Caco-2 (cell line): ENCODE results near the gene ADCY1. TPM values are rescaled to one million over a fixed set of nuclear protein-coding genes. Genes with fewer than 3 reads are reported as not detected.

ENCODE experiments used
- BruUV-seq: library from RNA; stranded (reverse); fragments of 400-500 nt; replicated peaks from 2 replicates; lab custom pipeline; 2021; lab: Mats Ljungman, UMichigan
- CTCF ChIA-PET: fragments of 300-600 bp; sonication (Branson Sonifier 250); formaldehyde crosslinking; loops from one replicate; lab custom pipeline; 2022; ENCODE audit warnings: antibody characterized with exemption; lab: Charles Lee
- POLR2A ChIA-PET: fragments of 300-600 bp; sonication (Branson Sonifier 250); formaldehyde crosslinking; loops from one replicate; lab custom pipeline; 2022; ENCODE audit warnings: antibody characterized with exemption; lab: Charles Lee
- DNase-seq, 2 experiments: peaks; one replicate each; pipeline versions ENCODE4 v3.0.0 to v3.0.0-alpha.2; 2020 to 2022
- H3K27me3 ChIP-seq: replicated peaks from 2 replicates; pipeline ENCODE4 v1.6.0; 2011; ENCODE audit warnings: low read length; ENCODE audit not compliant: control insufficient read depth, insufficient read depth
- H3K36me3 ChIP-seq: 2 replicates; pipeline ENCODE4 v1.5.1; 2011; ENCODE audit warnings: low read length; ENCODE audit not compliant: control insufficient read depth, insufficient read depth
- H3K4me1 ChIP-seq: fragments of 250-450 bp; sonication (Bioruptor Pico); 2 replicates; pipeline ENCODE4 v1.5.1; 2020; ENCODE audit warnings: mild to moderate bottlenecking
- H3K4me3 ChIP-seq: 2 replicates; pipeline ENCODE4 v1.5.1; 2011; ENCODE audit warnings: low read depth, mild to moderate bottlenecking, control low read depth, low read length
- H3K9me3 ChIP-seq: fragments of 250-450 bp; sonication (Bioruptor Pico); 2 replicates; pipeline ENCODE4 v1.5.1; 2020; ENCODE audit warnings: mild to moderate bottlenecking, moderate library complexity
- H3K27ac Mint-ChIP-seq: one replicate; pipeline ENCODE4 v1.8.0; 2022; ENCODE audit warnings: mixed read lengths; ENCODE audit not compliant: unreplicated experiment
- H3K27me3 Mint-ChIP-seq: one replicate; pipeline ENCODE4 v1.8.0; 2022; ENCODE audit warnings: mixed read lengths; ENCODE audit not compliant: insufficient read depth, unreplicated experiment
- H3K36me3 Mint-ChIP-seq: one replicate; pipeline ENCODE4 v1.8.0; 2022; ENCODE audit warnings: mild to moderate bottlenecking, mixed read lengths; ENCODE audit not compliant: insufficient read depth, unreplicated experiment
- H3K4me1 Mint-ChIP-seq: one replicate; pipeline ENCODE4 v1.8.0; 2022; ENCODE audit warnings: low read depth, mixed read lengths; ENCODE audit not compliant: unreplicated experiment
- H3K4me3 Mint-ChIP-seq: one replicate; pipeline ENCODE4 v1.8.0; 2022; ENCODE audit warnings: mild to moderate bottlenecking, moderate library complexity, mixed read lengths; ENCODE audit not compliant: unreplicated experiment
- H3K9me3 Mint-ChIP-seq: one replicate; pipeline ENCODE4 v1.8.0; 2022; ENCODE audit warnings: mixed read lengths; ENCODE audit not compliant: unreplicated experiment
- CTCF ChIP-seq, 2 experiments: fragments of 200-600 bp in 1 of 2; IDR thresholded peaks; 1 replicate in 1 of 2; 2 replicates in 1 of 2; pipeline versions ENCODE4 v1.5.1 to v1.8.0; 2011 to 2022; ENCODE audit warnings: antibody characterized with exemption in 1 of 2, control low read depth in 1 of 2, inconsistent platforms in 1 of 2, low read depth in 1 of 2, low read length in 1 of 2, mild to moderate bottlenecking in 1 of 2, moderate library complexity in 1 of 2; ENCODE audit not compliant: insufficient read depth in 1 of 2, severe bottlenecking in 1 of 2, unreplicated experiment in 1 of 2
- intact Hi-C: fragments of 100-400 bp; cut with micrococcal nuclease; formaldehyde crosslinking; loops from one replicate; pipeline ENCODE4 v1.10.0; 2022; ENCODE audit not compliant: unreplicated experiment
- total RNA-seq: library from RNA; stranded (reverse); gene quantifications from 2 replicates; pipeline ENCODE4 v1.2.3, GENCODE V29; 2022

Gene ADCY1
- total RNA-seq, 1 experiment from 2014 or later: 2.9 TPM

- Mint-ChIP-seq H3K36me3 (no peaks in the 10 kb centered on the region), H3K27me3 (peaks cover 39% of the 10 kb centered on the region), H3K4me3 (no peak overlapping the region), H3K27ac (no peak overlapping the region), H3K9me3 (no peaks in the 10 kb centered on the region), H3K4me1 (no peaks in the 10 kb centered on the region)
- H3K4me1 ChIP-seq: no peaks in the 10 kb centered on the region
- ChIA-PET POLR2A (no interaction called here), CTCF (no interaction called here)
- BruUV-seq: no TSS peak
- no peak for TF ChIP-seq CTCF (IDR thresholded peaks at IDR 0.05; ENCODE audit: insufficient read depth in 1 of 2, low read depth in 1 of 2, low read length in 1 of 2, severe bottlenecking in 1 of 2, unreplicated experiment in 1 of 2)
- intact Hi-C loops: no loop called here
- no peak for DNase-seq
- H3K27me3 ChIP-seq: no peaks in the 10 kb centered on the region
- H3K36me3 ChIP-seq: no peaks in the 10 kb centered on the region
- peaks cover 8% of the 10 kb centered on the region; the same call in 1 of the 2 replicates for H3K9me3 ChIP-seq
- H3K4me3 ChIP-seq: no peak overlapping the region
These were observed 10.2 kb upstream of the ADCY1 start for GRCh38 chr7:45563941-45564461.

- Mint-ChIP-seq H3K4me3 (no peak overlapping the region), H3K36me3 (no peaks in the 10 kb centered on the region), H3K27ac (no peak overlapping the region), H3K9me3 (no peaks in the 10 kb centered on the region), H3K4me1 (no peaks in the 10 kb centered on the region), H3K27me3 (peaks cover 42% of the 10 kb centered on the region)
- intact Hi-C loops: no loop called here
- no peaks in the 10 kb centered on the region for H3K4me1 ChIP-seq
- no TSS peak for BruUV-seq
- no peaks in the 10 kb centered on the region for H3K27me3 ChIP-seq
- H3K9me3 ChIP-seq: peaks cover 8% of the 10 kb centered on the region; the same call in 1 of the 2 replicates
- TF ChIP-seq CTCF (IDR thresholded peaks at IDR 0.05; ENCODE audit: insufficient read depth in 1 of 2, low read depth in 1 of 2, low read length in 1 of 2, severe bottlenecking in 1 of 2, unreplicated experiment in 1 of 2): no peak
- no peak for DNase-seq
- H3K4me3 ChIP-seq: no peak overlapping the region
- no peaks in the 10 kb centered on the region for H3K36me3 ChIP-seq
- ChIA-PET POLR2A (no interaction called here), CTCF (no interaction called here)
These were observed 9.7 kb upstream of the ADCY1 start for GRCh38 chr7:45564485-45564884.

- POLR2A ChIA-PET: no interaction called here
- no TSS peak for BruUV-seq
- intact Hi-C loops: no loop called here
- Mint-ChIP-seq H3K4me1 (no peaks in the 10 kb centered on the region), H3K9me3 (no peaks in the 10 kb centered on the region), H3K27me3 (peaks cover 42% of the 10 kb centered on the region), H3K36me3 (no peaks in the 10 kb centered on the region), H3K4me3 (no peak overlapping the region), H3K27ac (no peak overlapping the region)
- H3K9me3 ChIP-seq: peaks cover 5% of the 10 kb centered on the region; the same call in 1 of the 2 replicates
- H3K4me1 ChIP-seq: no peaks in the 10 kb centered on the region
- DNase-seq: no peak
- no peaks in the 10 kb centered on the region for H3K36me3 ChIP-seq
- H3K27me3 ChIP-seq: no peaks in the 10 kb centered on the region
- CTCF ChIA-PET: no interaction called here
- no peak for TF ChIP-seq CTCF (IDR thresholded peaks at IDR 0.05; ENCODE audit: insufficient read depth in 1 of 2, low read depth in 1 of 2, low read length in 1 of 2, severe bottlenecking in 1 of 2, unreplicated experiment in 1 of 2)
- H3K4me3 ChIP-seq: no peak overlapping the region
These were observed 9.2 kb upstream of the ADCY1 start for GRCh38 chr7:45564886-45565455.
